Natural killer cell (primary cell): ENCODE data around the gene KCNF1. TPM values are rescaled to one million over a fixed set of nuclear protein-coding genes. Genes with fewer than 3 reads are reported as not detected.

Experiments used
- ATAC-seq, 3 donors: fragments of 150-1000 bp in 2 of 3; fragments of 200-7000 bp in 1 of 3; cut with Tn5 transposase; 1 replicate in 1 of 3; 2 replicates in 2 of 3; pipeline ENCODE4 v1.10.0; 2021; ENCODE audit warnings: mild to moderate bottlenecking in 2 of 3, moderate library complexity in 2 of 3
- DNase-seq, 2 donors: peaks; one replicate each; pipeline versions ENCODE4 v3.0.0 to v3.0.0-alpha.2; 2013 to 2021; ENCODE audit warnings: mixed read lengths in 1 of 2
- H3K27ac ChIP-seq: one replicate; pipeline ENCODE4 v1.5.1; 2013; ENCODE audit warnings: mild to moderate bottlenecking, low read length
- H3K27me3 ChIP-seq: one replicate; pipeline ENCODE4 v1.6.1; 2013; ENCODE audit warnings: low read length; ENCODE audit not compliant: control insufficient read depth, insufficient read depth
- H3K36me3 ChIP-seq: one replicate; pipeline ENCODE4 v1.6.1; 2013; ENCODE audit warnings: low read length; ENCODE audit not compliant: control insufficient read depth, insufficient read depth
- H3K4me1 ChIP-seq: one replicate; pipeline ENCODE4 v1.6.1; 2013; ENCODE audit warnings: low read length; ENCODE audit not compliant: control insufficient read depth, insufficient read depth
- H3K4me3 ChIP-seq: one replicate; pipeline ENCODE4 v1.5.1; 2013; ENCODE audit warnings: low read length
- H3K9me3 ChIP-seq: one replicate; pipeline ENCODE4 v1.6.1; 2013; ENCODE audit warnings: low read length; ENCODE audit not compliant: control insufficient read depth, insufficient read depth
- H3K27ac Mint-ChIP-seq, 2 donors: one replicate each; pipeline ENCODE4 v1.8.0; 2022; ENCODE audit warnings: mild to moderate bottlenecking in 2 of 2, mixed read lengths in 2 of 2, moderate library complexity in 1 of 2
- H3K27me3 Mint-ChIP-seq, 2 donors: one replicate each; pipeline ENCODE4 v1.8.0; 2022; ENCODE audit warnings: low read depth in 2 of 2, mixed read lengths in 2 of 2
- H3K36me3 Mint-ChIP-seq: one replicate; pipeline ENCODE4 v1.8.0; 2022; ENCODE audit warnings: mixed read lengths
- H3K4me1 Mint-ChIP-seq, 2 donors: one replicate each; pipeline ENCODE4 v1.8.0; 2022; ENCODE audit warnings: mixed read lengths in 2 of 2
- H3K4me3 Mint-ChIP-seq: one replicate; pipeline ENCODE4 v1.8.0; 2022; ENCODE audit warnings: mild to moderate bottlenecking, moderate library complexity, mixed read lengths
- H3K9me3 Mint-ChIP-seq, 2 donors: one replicate each; pipeline ENCODE4 v1.8.0; 2022; ENCODE audit warnings: mixed read lengths in 2 of 2
- WGBS: methylation state at CpG from one replicate; pipeline ENCODE4 v1.1.7; 2013; ENCODE audit warnings: missing lambda C conversion rate; ENCODE audit not compliant: insufficient coverage; 5-methylcytosine and 5-hydroxymethylcytosine counted together
- intact Hi-C: fragments of 100-400 bp; cut with micrococcal nuclease; formaldehyde crosslinking; loops from one replicate; pipeline ENCODE4 v1.14.2; 2022
- total RNA-seq, 4 donors: library from RNA; stranded (reverse); fragments of 120-200 nt in 1 of 4; gene quantifications; one replicate each; pipeline versions ENCODE4 v1.2.3 to v1.2.4, GENCODE V29; 2013 to 2022
- TF ChIP-seq, protein P1 (sequence below): fragments of 200-600 bp; IDR thresholded peaks from one replicate; pipeline ENCODE4 v1.8.0; 2022; ENCODE audit warnings: antibody characterized with exemption

Gene KCNF1
- total RNA-seq, 3 donors from 2014 or later (not counting 1 experiment from before 2014, with no cell fraction given): not detected

DNA sequence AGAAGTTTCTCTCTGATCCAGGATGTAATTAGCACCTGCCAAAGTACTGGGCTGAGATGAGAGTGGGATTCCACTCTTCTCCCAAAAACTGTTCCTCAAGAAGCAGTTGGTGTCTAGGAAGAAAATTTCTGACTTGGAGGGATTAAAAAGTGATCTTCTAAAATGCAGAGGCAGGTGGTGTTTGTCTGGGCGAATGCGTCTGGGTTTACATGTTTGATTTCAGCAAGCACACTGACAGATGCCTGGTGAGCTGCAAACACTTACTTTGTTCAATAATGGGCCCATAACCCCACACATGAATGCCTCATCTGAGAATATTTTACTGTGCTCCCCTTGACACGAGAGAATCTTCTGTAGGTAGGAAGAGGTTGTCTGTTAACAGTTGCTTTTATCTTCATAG lies 24.3 kb upstream of the KCNF1 start:
- DNase-seq: no peak
- H3K9me3 ChIP-seq: no peaks in the 10 kb centered on the region
- intact Hi-C loops: no loop called here
- Mint-ChIP-seq H3K36me3 (no peaks in the 10 kb centered on the region), H3K4me1 (peaks cover 0 to 29% of the 10 kb centered on the region in 2 donors), H3K27ac (no peak overlapping the region), H3K4me3 (no peak overlapping the region), H3K27me3 (peaks cover 10% of the 10 kb centered on the region in 2 donors), H3K9me3 (no peaks in the 10 kb centered on the region)
- no peaks in the 10 kb centered on the region for H3K36me3 ChIP-seq
- WGBS: 72% methylated on average over 2 of the region's 3 CpGs
- no peaks in the 10 kb centered on the region for H3K27me3 ChIP-seq
- TF ChIP-seq, protein P1, sequence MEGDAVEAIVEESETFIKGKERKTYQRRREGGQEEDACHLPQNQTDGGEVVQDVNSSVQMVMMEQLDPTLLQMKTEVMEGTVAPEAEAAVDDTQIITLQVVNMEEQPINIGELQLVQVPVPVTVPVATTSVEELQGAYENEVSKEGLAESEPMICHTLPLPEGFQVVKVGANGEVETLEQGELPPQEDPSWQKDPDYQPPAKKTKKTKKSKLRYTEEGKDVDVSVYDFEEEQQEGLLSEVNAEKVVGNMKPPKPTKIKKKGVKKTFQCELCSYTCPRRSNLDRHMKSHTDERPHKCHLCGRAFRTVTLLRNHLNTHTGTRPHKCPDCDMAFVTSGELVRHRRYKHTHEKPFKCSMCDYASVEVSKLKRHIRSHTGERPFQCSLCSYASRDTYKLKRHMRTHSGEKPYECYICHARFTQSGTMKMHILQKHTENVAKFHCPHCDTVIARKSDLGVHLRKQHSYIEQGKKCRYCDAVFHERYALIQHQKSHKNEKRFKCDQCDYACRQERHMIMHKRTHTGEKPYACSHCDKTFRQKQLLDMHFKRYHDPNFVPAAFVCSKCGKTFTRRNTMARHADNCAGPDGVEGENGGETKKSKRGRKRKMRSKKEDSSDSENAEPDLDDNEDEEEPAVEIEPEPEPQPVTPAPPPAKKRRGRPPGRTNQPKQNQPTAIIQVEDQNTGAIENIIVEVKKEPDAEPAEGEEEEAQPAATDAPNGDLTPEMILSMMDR: no peak
- no peak for ATAC-seq
- H3K4me3 ChIP-seq: no peak overlapping the region
- no peaks in the 10 kb centered on the region for H3K4me1 ChIP-seq
- no peak overlapping the region for H3K27ac ChIP-seq

DNA sequence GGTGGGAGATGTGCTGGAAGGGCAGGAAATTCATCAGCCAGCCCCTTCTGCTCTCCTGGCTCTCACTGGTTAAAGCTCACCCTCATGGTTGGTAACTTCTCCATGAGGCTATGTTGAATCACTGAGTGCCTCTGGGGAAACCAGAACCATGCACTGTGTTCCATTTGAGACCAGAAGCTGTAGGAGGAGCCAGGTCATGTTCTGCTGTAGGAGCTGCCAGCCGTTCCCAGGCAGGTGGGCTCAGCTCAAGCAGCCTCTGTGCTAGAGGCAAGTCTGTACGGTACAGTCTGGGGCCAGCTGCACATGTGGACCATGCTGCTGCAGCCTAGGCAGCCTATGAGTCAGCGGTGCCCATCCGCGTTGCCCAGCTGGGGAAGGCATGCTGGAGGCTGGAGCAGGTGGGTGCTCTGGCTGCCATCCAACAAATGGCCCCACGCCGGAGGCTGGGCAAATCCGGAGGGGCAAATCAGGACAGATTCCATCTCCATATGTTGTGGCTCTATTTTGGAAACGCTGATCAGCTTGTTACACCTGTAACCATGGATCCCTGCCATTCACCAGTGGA lies 22.0 kb upstream of the KCNF1 start:
- H3K4me3 ChIP-seq: no peak overlapping the region
- Mint-ChIP-seq H3K9me3 (no peaks in the 10 kb centered on the region), H3K27me3 (peaks cover 15 to 26% of the 10 kb centered on the region in 2 donors), H3K4me1 (peaks cover 0 to 8% of the 10 kb centered on the region in 2 donors), H3K4me3 (no peak overlapping the region), H3K27ac (no peak overlapping the region), H3K36me3 (no peaks in the 10 kb centered on the region)
- TF ChIP-seq, protein P1: no peak
- H3K9me3 ChIP-seq: no peaks in the 10 kb centered on the region
- intact Hi-C loops: no loop called here
- ATAC-seq: no peak
- H3K27ac ChIP-seq: no peak overlapping the region
- no peak for DNase-seq
- no peaks in the 10 kb centered on the region for H3K36me3 ChIP-seq
- H3K27me3 ChIP-seq: no peaks in the 10 kb centered on the region
- 89% methylated on average over 9 of the region's 9 CpGs for WGBS
- H3K4me1 ChIP-seq: no peaks in the 10 kb centered on the region

GRCh38 chr2:10890706-10891270 lies 20.9 kb upstream of the KCNF1 start:
- no peaks in the 10 kb centered on the region for H3K36me3 Mint-ChIP-seq

More at GRCh38 chr2:10890706-10891270, 20.9 kb upstream of the KCNF1 start:
- H3K27ac Mint-ChIP-seq: no peak overlapping the region
- H3K4me1 Mint-ChIP-seq: no peaks in the 10 kb centered on the region
- Histone ChIP-seq H3K27ac (no peak overlapping the region), H3K36me3 (no peaks in the 10 kb centered on the region), H3K9me3 (no peaks in the 10 kb centered on the region), H3K27me3 (no peaks in the 10 kb centered on the region), H3K4me3 (no peak overlapping the region), H3K4me1 (no peaks in the 10 kb centered on the region)
- WGBS: 82% methylated on average over 8 of the region's 8 CpGs
- H3K9me3 Mint-ChIP-seq: no peaks in the 10 kb centered on the region
- H3K27me3 Mint-ChIP-seq: peaks cover 18 to 31% of the 10 kb centered on the region in 2 donors
- intact Hi-C loops: no loop called here
- no peak overlapping the region for H3K4me3 Mint-ChIP-seq
- no peak for ATAC-seq
- TF ChIP-seq, protein P1: no peak
- DNase-seq: no peak
